Endothelial cell of umbilical vein (primary cell): ENCODE data around the gene PKD2L1. TPM values are rescaled to one million over a fixed set of nuclear protein-coding genes. Genes with fewer than 3 reads are reported as not detected.

Experiments used
- BruUV-seq: library from RNA; stranded (reverse); fragments of 400-500 nt; replicated peaks from 2 replicates; lab custom pipeline; 2021; lab: Mats Ljungman, UMichigan
- CTCF ChIA-PET: fragments of 300-600, 350-600 bp; sonication (Branson Sonifier 250); formaldehyde crosslinking; loops from one replicate; lab custom pipeline; 2021; ENCODE audit warnings: antibody characterized with exemption, inconsistent platforms; lab: Charles Lee
- POLR2A ChIA-PET: fragments of 300-600, 350-600 bp; sonication (Branson Sonifier 250); formaldehyde crosslinking; loops from one replicate; lab custom pipeline; 2021; ENCODE audit warnings: antibody characterized with exemption, inconsistent platforms; lab: Charles Lee
- DNase-seq: peaks from one replicate; pipeline ENCODE4 v3.0.0-alpha.2; 2011; ENCODE audit warnings: low read depth, low spot score
- FAIRE-seq: peaks from 2 replicates; lab custom pipeline; 2011; peaks lifted over from hg19 to GRCh38; lab: Jason Lieb, UNC
- H2AFZ ChIP-seq: 2 replicates; pipeline ENCODE4 v1.6.0; 2012; ENCODE audit warnings: low read depth, low read length, control low read depth, inconsistent platforms
- H3K27ac ChIP-seq: 2 replicates; pipeline ENCODE4 v1.5.1; 2011; ENCODE audit warnings: low read depth, mild to moderate bottlenecking, control low read depth, low read length, moderate library complexity; ENCODE audit not compliant: insufficient read depth
- H3K27me3 ChIP-seq, 2 experiments: 2 replicates each; pipeline versions ENCODE4 v1.6.0 to v1.6.1; 2011; ENCODE audit warnings: low read length in 2 of 2, mixed read lengths in 1 of 2; ENCODE audit not compliant: control insufficient read depth in 2 of 2, insufficient read depth in 2 of 2
- H3K36me3 ChIP-seq, 2 experiments: 2 replicates in 1 of 2; 3 replicates in 1 of 2; pipeline ENCODE4 v1.5.1; 2011; ENCODE audit warnings: low read length in 2 of 2, mild to moderate bottlenecking in 1 of 2, moderate library complexity in 1 of 2; ENCODE audit not compliant: control insufficient read depth in 2 of 2, insufficient read depth in 2 of 2; ENCODE audit errors: extremely low read depth in 1 of 2
- H3K4me1 ChIP-seq: 3 replicates; pipeline ENCODE4 v1.5.1; 2011; ENCODE audit warnings: mild to moderate bottlenecking, low read length; ENCODE audit not compliant: control insufficient read depth, insufficient read depth; ENCODE audit errors: extremely low read depth
- H3K4me2 ChIP-seq: 2 replicates; pipeline ENCODE4 v1.6.1; 2011; ENCODE audit warnings: low read length, control low read depth, mixed read lengths; ENCODE audit not compliant: insufficient read depth
- H3K4me3 ChIP-seq, 3 experiments: fragments of 200-600 bp in 1 of 3; sonication (generic), shearing (Covaris generic) in 1 of 3; replicated peaks in 1 of 3; 2 replicates each; pipeline ENCODE4 v1.5.1; 2011 to 2016; ENCODE audit warnings: control low read depth in 3 of 3, low read length in 3 of 3, mild to moderate bottlenecking in 2 of 3, inconsistent platforms in 1 of 3, low read depth in 1 of 3, moderate library complexity in 1 of 3; ENCODE audit not compliant: insufficient read depth in 1 of 3
- H3K79me2 ChIP-seq: 2 replicates; pipeline ENCODE4 v1.6.0; 2012; ENCODE audit warnings: low read length, inconsistent platforms; ENCODE audit not compliant: control insufficient read depth, insufficient read depth
- H3K9ac ChIP-seq: replicated peaks from 2 replicates; pipeline ENCODE3; 2011; ENCODE audit warnings: low read length, control low read depth; ENCODE audit not compliant: insufficient read depth; ENCODE audit errors: extremely low read depth
- H3K9me1 ChIP-seq: replicated peaks from 3 replicates; pipeline ENCODE4 v1.6.0; 2011; ENCODE audit warnings: mild to moderate bottlenecking, low read length; ENCODE audit not compliant: control insufficient read depth, insufficient read depth; ENCODE audit errors: extremely low read depth
- H3K9me3 ChIP-seq: replicated peaks from 2 replicates; pipeline ENCODE4 v1.5.1; 2012; ENCODE audit warnings: low read length, inconsistent platforms; ENCODE audit not compliant: control insufficient read depth, insufficient read depth
- H4K20me1 ChIP-seq: replicated peaks from 2 replicates; pipeline ENCODE3; 2011; ENCODE audit warnings: mild to moderate bottlenecking, low read length; ENCODE audit not compliant: control insufficient read depth, insufficient read depth; ENCODE audit errors: extremely low read depth
- CTCF ChIP-seq, 2 donors: IDR thresholded peaks; 1 replicate in 1 of 2; 2 replicates in 1 of 2; pipeline ENCODE4 v1.5.1; 2011; ENCODE audit warnings: low read length in 2 of 2, mild to moderate bottlenecking in 2 of 2, moderate library complexity in 2 of 2, control low read depth in 1 of 2, inconsistent platforms in 1 of 2, low read depth in 1 of 2; ENCODE audit not compliant: insufficient read depth in 1 of 2; ENCODE audit errors: extremely low read depth in 1 of 2
- EZH2 ChIP-seq: IDR thresholded peaks from 2 replicates; pipeline ENCODE4 v1.6.1; 2012; ENCODE audit warnings: borderline replicate concordance, low read depth, mild to moderate bottlenecking, moderate library complexity, low read length, inconsistent platforms; ENCODE audit not compliant: severe bottlenecking
- FOS ChIP-seq: IDR thresholded peaks from 2 replicates; pipeline ENCODE4 v1.6.1; 2011; ENCODE audit warnings: mild to moderate bottlenecking, low read length, moderate library complexity, borderline replicate concordance; ENCODE audit not compliant: insufficient read depth
- GATA2 ChIP-seq: IDR thresholded peaks from 2 replicates; pipeline ENCODE4 v1.7.0; 2011; ENCODE audit warnings: low read depth, mild to moderate bottlenecking, moderate library complexity, mixed read lengths, low read length; ENCODE audit not compliant: insufficient read length, insufficient read depth
- JUN ChIP-seq: IDR thresholded peaks from 2 replicates; pipeline ENCODE4 v1.6.1; 2011; ENCODE audit warnings: borderline replicate concordance, low read depth; ENCODE audit not compliant: insufficient read length, insufficient read depth
- MAX ChIP-seq: IDR thresholded peaks from 2 replicates; pipeline ENCODE4 v1.6.1; 2011; ENCODE audit not compliant: insufficient read depth, insufficient read length
- MYC ChIP-seq: IDR thresholded peaks from one replicate; pipeline ENCODE4 v1.6.1; 2011; ENCODE audit warnings: mild to moderate bottlenecking, low read depth, low read length
- POLR2A ChIP-seq: IDR thresholded peaks from 2 replicates; pipeline ENCODE4 v1.6.1; 2012; ENCODE audit warnings: low read depth, mild to moderate bottlenecking, control low read depth, low read length
- POLR2AphosphoS5 ChIP-seq: IDR thresholded peaks from 2 replicates; pipeline ENCODE4 v1.6.1; 2012; ENCODE audit warnings: low read depth, mild to moderate bottlenecking, control low read depth, low read length, moderate library complexity; ENCODE audit not compliant: insufficient read depth
- dilution Hi-C: fragments of 300-500 bp; cut with MboI; formaldehyde crosslinking; loops from one replicate; pipeline ENCODE4 v1.15.0; 2019; ENCODE audit warnings: low sequenced_read_pairs; ENCODE audit not compliant: extremely low pct_ligation_motif_present
- intact Hi-C: fragments of 100-400 bp; cut with micrococcal nuclease; formaldehyde crosslinking; loops from one replicate; pipeline ENCODE4 v1.10.0; 2022
- polyA plus RNA-seq, 4 experiments: library from polyadenylated mRNA; depleted of rRNA in 3 of 4; stranded (reverse) in 3 of 4; unstranded in 1 of 4; fragments of >200 nt; gene quantifications; 2 replicates each; pipeline versions ENCODE4 v1.2.1 to v1.2.3, GENCODE V29; 2011 to 2012; ENCODE audit warnings: missing spikeins in 1 of 4
- total RNA-seq: library from RNA; stranded (reverse); gene quantifications from 2 replicates; pipeline ENCODE4 v1.2.3, GENCODE V29; 2021

The PKD2L1 gene
- total and polyA plus RNA-seq, 2 donors (not counting 3 experiments of a cell fraction or from before 2014, with no cell fraction given): not detected

GRCh38 chr10:100373298-100374199 lies 43.5 kb upstream of the PKD2L1 start:
- Histone ChIP-seq H3K79me2 (peaks cover 7% of the 10 kb centered on the region), H2AFZ (peak overlapping the region; percentile 64), H3K4me3 (peak overlapping the region; percentile 11 to 83 (median 45)), H3K27ac (peak overlapping the region; percentile 98), H3K9me3 (no peaks in the 10 kb centered on the region), H3K9me1 (no peaks in the 10 kb centered on the region), H4K20me1 (no peaks in the 10 kb centered on the region), H3K4me2 (peak overlapping the region; percentile 92), H3K9ac (peak overlapping the region; percentile 98), H3K4me1 (peaks cover 48% of the 10 kb centered on the region), H3K27me3 (no peaks in the 10 kb centered on the region), H3K36me3 (no peaks in the 10 kb centered on the region)
- BruUV-seq: TSS peak; percentile 96
- CTCF ChIA-PET: interaction anchor here (0.7 to 3.4 kb wide), 12 partner anchors 9 to 162 kb away, joined by 3 to 20 read pairs (median 8); partner anchors contain the start of genes HIF1AN and SCD
- intact Hi-C loops (loop anchor here (1.0 to 5.0 kb wide), 6 partner anchors 8 to 539 kb away; partner anchors contain the start of genes ERLIN1, SCD and SLF2), dilution Hi-C loops (no loop called here)
- peak; percentile 39 for TF ChIP-seq JUN
- no peak for TF ChIP-seq CTCF (IDR thresholded peaks at IDR 0.05; ENCODE audit: extremely low read depth in 1 of 2, insufficient read depth in 1 of 2, low read depth in 1 of 2, low read length in 2 of 2)
- peak; percentile 62 for TF ChIP-seq MAX
- TF ChIP-seq POLR2AphosphoS5: peak; percentile 83
- TF ChIP-seq EZH2: no peak
- TF ChIP-seq GATA2: no peak
- no peak for TF ChIP-seq MYC
- TF ChIP-seq POLR2A: peak; percentile 80
- TF ChIP-seq FOS: peak; percentile 56
- POLR2A ChIA-PET: interaction anchor here (0.6 to 1.8 kb wide), 7 partner anchors 25 to 992 kb away, joined by 3 to 20 read pairs (median 5); partner anchors contain the start of gene SCD
- FAIRE-seq (peak; percentile 96), DNase-seq (peak; percentile 99)
